Stimulated activated CD4-positive, alpha-beta T cell treated with anti-CD3 and anti-CD28 coated beads, Interleukin-4, amount 100 ng/mL, for 48 hours (primary cell): ENCODE results near the gene LRRC23.
A peak's percentile ranks its signal among the peaks of the same experiment; 100 is the strongest.
"Not testable (repeated sequence)": the region's sequence is repeated elsewhere in the genome, so short reads cannot be mapped to it uniquely, and the experiment has no call there.

Experiments used
- DNase-seq, 2 donors: peaks; one replicate each; pipeline ENCODE4 v3.0.0-alpha.2; 2020; ENCODE audit warnings: low read depth in 2 of 2

Gene LRRC23

DNA sequence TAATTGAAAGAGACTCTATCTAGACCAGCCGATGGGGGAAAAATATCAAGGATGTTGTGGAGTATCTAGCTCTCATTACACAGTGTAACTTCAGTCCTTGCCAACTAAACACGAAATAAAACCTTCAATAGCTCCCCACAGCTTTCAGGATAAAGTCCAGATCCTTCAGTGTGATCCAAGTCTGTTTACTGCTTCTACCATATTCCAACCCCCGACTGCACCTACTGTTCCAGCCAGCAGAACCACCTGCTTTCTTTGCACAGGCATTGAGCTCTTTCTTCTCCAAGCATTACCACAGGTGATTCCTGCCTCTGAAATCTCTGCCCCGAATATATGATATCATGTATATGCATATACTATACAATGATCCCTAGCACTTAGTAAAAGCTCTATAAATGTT lies 2.2 kb upstream of the LRRC23 start:
- no peak for DNase-seq

DNA sequence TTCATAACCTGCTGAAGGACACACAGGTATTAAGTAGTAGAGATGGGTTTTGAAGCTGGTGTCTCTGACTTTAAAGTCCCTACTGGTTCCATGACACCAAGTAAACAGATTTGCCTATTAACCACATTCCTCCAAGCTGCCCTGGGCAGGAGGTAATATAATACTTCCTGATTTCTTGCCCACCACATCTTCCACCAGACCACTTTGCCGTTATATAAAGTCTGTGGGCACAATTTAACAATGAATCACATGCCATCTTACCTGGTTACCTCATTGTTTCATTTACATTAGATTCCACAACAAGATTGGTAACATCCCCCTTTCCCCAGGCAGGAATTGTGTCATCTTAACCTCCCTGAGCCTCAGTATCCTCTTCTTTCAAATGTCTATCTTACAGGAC lies 900 bp upstream of the LRRC23 start:
- no peak for DNase-seq

DNA sequence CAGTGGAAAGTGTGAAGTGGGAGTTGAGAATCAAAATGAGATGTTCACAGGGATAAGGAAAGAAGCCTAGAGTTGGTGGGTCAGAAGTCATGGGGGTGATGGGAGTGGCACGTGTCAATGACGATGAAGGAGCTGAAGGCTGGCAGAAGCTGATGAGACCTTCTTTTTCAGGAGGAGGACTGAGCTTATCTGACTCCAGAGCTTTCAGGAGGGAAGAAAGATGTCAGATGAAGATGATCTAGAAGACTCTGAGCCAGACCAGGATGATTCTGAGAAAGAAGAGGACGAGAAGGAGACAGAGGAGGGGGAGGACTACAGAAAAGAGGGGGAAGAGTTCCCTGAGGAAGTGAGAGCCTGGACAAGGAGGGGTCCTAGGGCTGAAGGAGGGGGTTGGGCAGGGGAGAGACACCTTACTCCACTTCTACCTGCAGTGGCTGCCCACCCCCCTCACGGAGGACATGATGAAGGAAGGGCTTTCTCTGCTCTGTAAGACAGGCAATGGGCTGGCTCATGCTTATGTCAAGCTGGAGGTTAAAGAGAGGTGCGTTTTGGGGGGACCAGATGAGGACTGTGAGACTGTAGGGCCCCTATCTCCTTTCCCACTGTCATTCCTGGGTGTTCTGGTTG lies 905 bp downstream of the LRRC23 start:
- DNase-seq: no peak

GRCh38 chr12:6908141-6908540 lies 3.5 kb downstream of the LRRC23 start:
- not testable (repeated sequence) for DNase-seq

GRCh38 chr12:6909421-6910145 lies 5.0 kb downstream of the LRRC23 start:
- no peak for DNase-seq

DNA sequence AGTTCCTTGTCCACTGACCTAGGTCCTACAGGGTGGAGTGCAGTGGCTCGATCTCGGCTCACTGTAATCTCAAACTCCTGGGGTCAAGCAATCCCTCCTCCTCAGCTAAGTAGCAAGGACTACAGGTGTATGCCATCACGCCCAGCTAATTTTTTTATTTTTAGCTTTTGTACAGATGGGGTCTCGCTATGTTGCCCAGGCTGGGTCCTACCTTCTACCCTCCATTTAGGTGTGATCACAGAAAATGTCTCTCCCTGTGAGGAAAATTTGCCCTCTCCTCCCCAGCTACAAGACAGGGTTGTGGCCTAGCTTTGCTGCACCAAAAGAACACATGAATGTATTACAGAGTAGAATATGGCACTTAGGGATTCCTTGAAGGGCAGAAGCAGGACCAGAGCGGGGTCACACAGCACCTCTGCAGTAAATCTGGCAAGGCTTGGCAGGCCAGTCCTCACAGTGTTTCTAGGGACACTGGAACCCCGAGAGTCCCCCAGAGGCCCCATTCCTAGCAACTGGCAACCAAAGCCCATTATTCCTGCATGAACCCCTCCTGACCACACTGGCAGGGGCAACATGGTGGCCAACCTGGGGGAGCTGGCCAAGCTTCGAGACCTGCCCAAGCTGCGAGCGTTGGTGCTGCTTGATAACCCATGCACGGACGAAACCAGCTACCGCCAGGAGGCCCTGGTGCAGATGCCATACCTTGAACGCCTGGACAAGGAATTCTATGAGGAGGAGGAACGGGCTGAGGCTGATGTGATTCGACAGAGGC lies 7.7 kb downstream of the LRRC23 start:
- DNase-seq: no peak

GRCh38 chr12:6914246-6914946 lies 9.8 kb downstream of the LRRC23 start, which contains the start of gene ENO2:
TSS of gene ENO2 (plus strand) at chr12:6914580. CDS start at chr12:6915833, 1,253 bp downstream.
- peak; percentile 68 to 78 for DNase-seq

GRCh38 chr12:6914947-6915788 lies 10.5 kb downstream of the LRRC23 start:
- DNase-seq: no peak

DNA sequence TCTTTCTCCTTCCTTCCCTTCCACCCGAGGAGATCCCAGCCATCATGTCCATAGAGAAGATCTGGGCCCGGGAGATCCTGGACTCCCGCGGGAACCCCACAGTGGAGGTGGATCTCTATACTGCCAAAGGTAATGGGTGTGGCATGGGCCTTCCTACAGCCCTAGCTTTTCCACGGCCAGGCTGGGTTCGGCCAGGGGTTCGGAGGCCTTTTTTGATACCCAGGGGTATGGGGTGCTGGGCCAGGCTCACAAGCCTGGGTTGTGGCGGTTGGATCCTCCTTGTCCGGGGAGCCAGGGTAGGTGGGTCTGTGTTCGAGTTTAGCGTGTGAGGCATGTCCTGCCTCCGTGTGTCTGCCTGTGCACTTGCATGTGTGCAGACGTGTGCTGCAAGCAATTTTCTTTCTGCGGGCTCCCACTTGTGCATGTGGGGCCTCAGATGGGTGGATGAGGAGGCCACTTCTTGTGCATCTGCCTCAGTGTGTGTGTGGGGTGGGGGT lies 11.2 kb downstream of the LRRC23 start:
- DNase-seq: no peak

DNA sequence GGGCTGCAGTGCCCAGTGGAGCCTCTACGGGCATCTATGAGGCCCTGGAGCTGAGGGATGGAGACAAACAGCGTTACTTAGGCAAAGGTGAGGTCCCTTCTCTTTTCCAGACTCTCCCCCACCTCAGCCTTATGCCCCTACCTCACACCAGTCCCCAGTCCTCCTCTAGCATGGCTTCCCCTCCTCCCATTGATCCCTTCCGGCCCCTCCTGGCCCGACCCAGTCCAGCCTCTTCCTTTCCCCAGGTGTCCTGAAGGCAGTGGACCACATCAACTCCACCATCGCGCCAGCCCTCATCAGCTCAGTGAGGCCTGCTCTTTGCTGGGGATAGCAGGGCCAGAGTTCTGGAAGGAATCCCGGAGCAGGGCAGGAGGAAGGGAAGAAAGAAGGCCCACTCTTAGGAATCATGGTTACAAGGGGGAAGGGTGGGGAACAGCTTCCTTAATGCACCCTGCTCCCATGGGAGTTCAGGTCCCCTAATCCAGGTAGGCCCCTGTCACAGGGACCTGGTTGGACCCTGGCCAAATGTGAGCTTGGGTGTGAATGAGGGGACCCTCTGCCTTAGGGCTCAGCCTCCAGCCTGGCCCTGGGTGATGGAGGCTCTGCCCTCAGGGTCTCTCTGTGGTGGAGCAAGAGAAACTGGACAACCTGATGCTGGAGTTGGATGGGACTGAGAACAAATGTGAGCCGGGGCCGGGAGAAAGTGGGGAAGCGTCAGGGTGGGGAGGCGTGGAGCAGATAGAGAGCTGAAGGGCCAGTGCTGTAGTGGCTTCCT lies 12.0 kb downstream of the LRRC23 start:
- no peak for DNase-seq

DNA sequence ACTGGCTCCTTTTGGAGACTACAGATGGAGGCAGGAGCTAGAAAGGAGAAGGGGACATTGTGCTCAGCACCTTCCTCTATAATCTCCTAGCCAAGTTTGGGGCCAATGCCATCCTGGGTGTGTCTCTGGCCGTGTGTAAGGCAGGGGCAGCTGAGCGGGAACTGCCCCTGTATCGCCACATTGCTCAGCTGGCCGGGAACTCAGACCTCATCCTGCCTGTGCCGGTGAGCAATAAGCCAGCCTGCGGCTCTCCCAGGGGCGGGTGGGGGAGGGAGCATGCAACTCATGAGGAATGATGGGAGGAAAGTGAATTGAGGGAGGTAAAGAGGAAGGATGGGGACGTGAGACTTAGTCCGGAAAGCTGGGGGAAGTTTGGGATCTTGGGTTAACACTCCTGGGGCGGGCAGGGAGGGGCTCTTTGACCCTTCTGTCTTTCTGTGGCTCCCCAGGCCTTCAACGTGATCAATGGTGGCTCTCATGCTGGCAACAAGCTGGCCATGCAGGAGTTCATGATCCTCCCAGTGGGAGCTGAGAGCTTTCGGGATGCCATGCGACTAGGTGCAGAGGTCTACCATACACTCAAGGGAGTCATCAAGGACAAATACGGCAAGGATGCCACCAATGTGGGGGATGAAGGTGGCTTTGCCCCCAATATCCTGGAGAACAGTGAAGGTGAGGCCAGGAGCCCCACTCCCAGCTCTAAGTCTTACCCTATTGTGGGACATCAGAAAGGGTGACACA lies 13.0 kb downstream of the LRRC23 start:
- DNase-seq: no peak

DNA sequence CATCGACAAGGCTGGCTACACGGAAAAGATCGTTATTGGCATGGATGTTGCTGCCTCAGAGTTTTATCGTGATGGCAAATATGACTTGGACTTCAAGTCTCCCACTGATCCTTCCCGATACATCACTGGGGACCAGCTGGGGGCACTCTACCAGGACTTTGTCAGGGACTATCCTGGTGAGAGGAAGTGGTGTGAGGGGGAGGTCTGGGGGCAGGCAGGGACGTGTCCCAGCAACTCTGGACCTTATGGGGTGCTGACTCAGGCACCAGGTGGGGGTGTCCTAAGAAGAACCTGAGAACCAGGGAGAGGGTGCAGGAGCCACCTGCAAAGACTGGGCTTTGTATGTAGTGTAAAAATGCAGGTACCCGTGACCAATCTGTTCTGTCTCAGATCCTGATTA lies 15.0 kb downstream of the LRRC23 start:
- no peak for DNase-seq

DNA sequence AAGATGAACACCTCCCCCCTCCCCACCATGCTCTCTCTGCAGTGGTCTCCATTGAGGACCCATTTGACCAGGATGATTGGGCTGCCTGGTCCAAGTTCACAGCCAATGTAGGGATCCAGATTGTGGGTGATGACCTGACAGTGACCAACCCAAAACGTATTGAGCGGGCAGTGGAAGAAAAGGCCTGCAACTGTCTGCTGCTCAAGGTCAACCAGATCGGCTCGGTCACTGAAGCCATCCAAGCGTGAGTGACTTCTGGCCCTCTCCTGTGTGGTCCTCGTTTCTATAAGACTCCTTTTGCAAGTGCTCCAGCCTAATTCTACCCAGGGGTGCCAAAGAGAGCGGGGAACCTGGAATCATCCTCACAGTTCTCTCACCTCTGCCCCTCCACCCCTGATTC lies 16.9 kb downstream of the LRRC23 start:
- no peak for DNase-seq

DNA sequence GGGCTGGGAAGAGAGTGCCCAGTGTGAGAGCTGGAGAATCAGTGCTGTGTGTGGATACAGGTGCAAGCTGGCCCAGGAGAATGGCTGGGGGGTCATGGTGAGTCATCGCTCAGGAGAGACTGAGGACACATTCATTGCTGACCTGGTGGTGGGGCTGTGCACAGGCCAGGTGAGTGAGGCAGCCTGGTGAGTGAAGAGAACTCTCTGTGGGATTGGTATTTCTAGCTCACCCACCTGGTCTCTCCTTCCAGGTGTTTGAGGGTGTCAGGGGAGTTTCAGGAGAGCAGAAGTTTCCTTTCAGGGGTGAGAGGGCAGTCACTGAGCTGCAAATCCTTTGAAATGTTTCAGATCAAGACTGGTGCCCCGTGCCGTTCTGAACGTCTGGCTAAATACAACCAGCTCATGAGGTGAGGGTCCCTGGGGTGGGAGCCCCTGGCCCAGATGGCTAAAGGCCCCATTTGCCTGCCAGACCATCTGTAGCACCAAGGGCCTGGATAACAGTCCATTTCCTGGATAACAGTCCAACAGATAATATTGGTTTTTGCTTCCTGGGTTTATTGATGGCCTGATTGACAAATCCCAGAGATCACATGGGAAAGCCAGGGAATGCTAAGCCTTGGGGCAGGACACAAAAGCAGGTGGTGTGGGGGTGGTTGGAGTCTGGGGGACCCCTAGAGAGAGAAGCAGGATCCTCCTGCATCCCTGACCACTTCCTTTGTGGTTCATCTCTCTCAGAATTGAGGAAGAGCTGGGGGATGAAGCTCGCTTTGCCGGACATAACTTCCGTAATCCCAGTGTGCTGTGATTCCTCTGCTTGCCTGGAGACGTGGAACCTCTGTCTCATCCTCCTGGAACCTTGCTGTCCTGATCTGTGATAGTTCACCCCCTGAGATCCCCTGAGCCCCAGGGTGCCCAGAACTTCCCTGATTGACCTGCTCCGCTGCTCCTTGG lies 17.6 kb downstream of the LRRC23 start:
- no peak for DNase-seq

DNA sequence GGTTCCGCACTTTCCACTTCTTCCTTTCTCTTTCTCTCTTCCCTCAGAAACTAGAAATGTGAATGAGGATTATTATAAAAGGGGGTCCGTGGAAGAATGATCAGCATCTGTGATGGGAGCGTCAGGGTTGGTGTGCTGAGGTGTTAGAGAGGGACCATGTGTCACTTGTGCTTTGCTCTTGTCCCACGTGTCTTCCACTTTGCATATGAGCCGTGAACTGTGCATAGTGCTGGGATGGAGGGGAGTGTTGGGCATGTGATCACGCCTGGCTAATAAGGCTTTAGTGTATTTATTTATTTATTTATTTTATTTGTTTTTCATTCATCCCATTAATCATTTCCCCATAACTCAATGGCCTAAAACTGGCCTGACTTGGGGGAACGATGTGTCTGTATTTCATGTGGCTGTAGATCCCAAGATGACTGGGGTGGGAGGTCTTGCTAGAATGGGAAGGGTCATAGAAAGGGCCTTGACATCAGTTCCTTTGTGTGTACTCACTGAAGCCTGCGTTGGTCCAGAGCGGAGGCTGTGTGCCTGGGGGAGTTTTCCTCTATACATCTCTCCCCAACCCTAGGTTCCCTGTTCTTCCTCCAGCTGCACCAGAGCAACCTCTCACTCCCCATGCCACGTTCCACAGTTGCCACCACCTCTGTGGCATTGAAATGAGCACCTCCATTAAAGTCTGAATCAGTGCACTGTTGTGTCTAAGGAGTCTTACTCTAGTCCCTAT lies 18.5 kb downstream of the LRRC23 start:
- no peak for DNase-seq

- no peak for DNase-seq
These were observed 19.2 kb downstream of the LRRC23 start for GRCh38 chr12:6923851-6924250.

DNA sequence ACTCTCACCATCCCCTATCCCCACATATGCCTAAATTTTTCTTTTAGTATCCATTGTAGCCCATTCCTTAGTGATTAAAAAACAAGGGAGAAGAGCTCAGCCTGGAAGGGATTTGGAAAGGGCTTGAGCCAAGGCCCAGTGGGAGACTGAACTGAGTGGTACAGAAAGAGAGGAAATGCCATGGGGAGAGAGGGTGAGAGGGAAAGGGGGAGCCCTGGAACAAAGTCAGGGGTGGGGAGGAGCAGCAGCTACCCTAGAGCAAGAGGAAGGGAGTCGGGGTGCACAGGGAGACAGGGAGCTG lies 20.6 kb downstream of the LRRC23 start:
- DNase-seq: no peak
